Measurements from ENCODE around the gene SLC38A7. TPM values are rescaled to one million over a fixed set of nuclear protein-coding genes. Genes with fewer than 3 reads are reported as not detected.

The SLC38A7 gene
- total and polyA plus RNA-seq, 2 experiments from 2014 or later, result 16.1 to 19.2 TPM

GRCh38 chr16:58717994-58718393 lies 33.4 kb upstream of the SLC38A7 start:
- H3K9me3 ChIP-seq (ENCODE audit: low read depth), result no peaks in the 10 kb centered on the region
- H3K4me2 ChIP-seq (ENCODE audit: unreplicated experiment), result no peak overlapping the region
- no peaks in the 10 kb centered on the region for H3F3A ChIP-seq (ENCODE audit: insufficient read depth)
- no peak overlapping the region for H3K27ac ChIP-seq
- no peak overlapping the region for H3K9ac ChIP-seq
- no peaks in the 10 kb centered on the region for H4K20me1 ChIP-seq (ENCODE audit: insufficient read depth)
- in situ Hi-C loops (cut with MboI), result no loop called here
- H2AFZ ChIP-seq, result no peak overlapping the region
- H3K4me1 ChIP-seq (ENCODE audit: insufficient read depth), result no peaks in the 10 kb centered on the region
- WGBS, 2 experiments (ENCODE audit: low coverage in 1 of 2, low lambda C conversion rate in 2 of 2, missing lambda C conversion rate in 2 of 2), result 95 to 96% methylated on average over 13 of the region's 13 CpGs
- no peak overlapping the region for H3K4me3 ChIP-seq
- peaks cover 33% of the 10 kb centered on the region for H3K36me3 ChIP-seq (ENCODE audit: low read depth)
- no peaks in the 10 kb centered on the region for H3K9me2 ChIP-seq (ENCODE audit: insufficient read depth)
- no peaks in the 10 kb centered on the region for H3K27me3 ChIP-seq (replicated peaks; ENCODE audit: insufficient read depth)
- TF ChIP-seq EZH2phosphoT487 (IDR thresholded peaks at IDR 0.05; ENCODE audit: insufficient read depth, low read depth), result no peak
- TF ChIP-seq EZH2 (IDR thresholded peaks at IDR 0.05; ENCODE audit: insufficient read depth, poor library complexity, severe bottlenecking), result no peak
- no peaks in the 10 kb centered on the region for H3K79me2 ChIP-seq (ENCODE audit: insufficient read depth)
- no peak for DNase-seq

DNA sequence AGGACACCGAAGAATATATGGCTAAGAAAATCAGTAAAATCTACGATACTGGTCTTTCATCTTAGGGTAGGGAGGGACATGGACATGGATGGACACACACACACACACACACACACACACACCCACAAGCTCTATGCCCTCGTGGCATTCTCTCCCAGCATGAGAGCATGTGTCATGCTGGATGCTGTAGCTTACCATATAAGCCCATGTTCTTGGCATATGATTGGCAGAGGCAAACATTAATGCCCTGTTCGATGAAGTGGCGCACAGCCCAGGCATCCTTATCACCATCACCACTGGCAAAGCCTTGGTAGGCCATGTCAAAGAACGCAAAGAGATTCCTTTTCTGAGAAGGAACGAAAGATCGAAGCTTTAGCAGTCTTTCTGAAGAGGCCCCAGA lies 31.9 kb upstream of the SLC38A7 start:
- Histone ChIP-seq H3K36me3 (ENCODE audit: low read depth) (peaks cover 37% of the 10 kb centered on the region), H3F3A (ENCODE audit: insufficient read depth) (no peaks in the 10 kb centered on the region)

DNA sequence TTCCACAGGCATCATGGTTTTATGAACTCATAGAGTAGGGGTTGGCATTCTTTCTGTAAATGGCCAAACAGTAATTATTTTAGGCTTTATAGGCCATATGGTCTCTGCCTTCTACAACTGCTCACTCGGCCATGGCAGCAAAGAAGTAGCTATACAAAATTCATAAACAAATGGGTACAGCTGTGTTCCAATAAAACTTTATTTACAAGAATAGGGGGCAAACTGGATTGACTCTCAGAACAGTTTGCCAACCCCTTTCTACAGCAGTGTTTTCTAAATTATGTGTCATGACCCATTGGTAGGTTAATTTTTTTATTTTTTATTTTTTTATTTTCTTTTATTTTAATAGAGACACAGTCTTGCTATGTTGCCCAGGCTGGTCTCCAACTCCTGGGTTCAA lies 29.2 kb upstream of the SLC38A7 start:
- Histone ChIP-seq H3K36me3 (ENCODE audit: low read depth) (peaks cover 32% of the 10 kb centered on the region; the same call in 1 of the 2 replicates), H3K4me3 (no peak overlapping the region), H3K4me2 (ENCODE audit: unreplicated experiment) (no peak overlapping the region), H3K27ac (no peak overlapping the region), H3K9me3 (ENCODE audit: low read depth) (no peaks in the 10 kb centered on the region), H3F3A (ENCODE audit: insufficient read depth) (no peaks in the 10 kb centered on the region), H2AFZ (no peak overlapping the region), H3K27me3 (replicated peaks; ENCODE audit: insufficient read depth) (no peaks in the 10 kb centered on the region), H3K79me2 (ENCODE audit: insufficient read depth) (no peaks in the 10 kb centered on the region), H4K20me1 (ENCODE audit: insufficient read depth) (no peaks in the 10 kb centered on the region), H3K9ac (no peak overlapping the region), H3K4me1 (ENCODE audit: insufficient read depth) (no peaks in the 10 kb centered on the region), H3K9me2 (ENCODE audit: insufficient read depth) (no peaks in the 10 kb centered on the region)
- WGBS, 2 experiments (ENCODE audit: low coverage in 1 of 2, low lambda C conversion rate in 2 of 2, missing lambda C conversion rate in 2 of 2), result 100% methylated on average over 1 of the region's 1 CpG
- in situ Hi-C loops (cut with MboI), result no loop called here
- TF ChIP-seq EZH2 (IDR thresholded peaks at IDR 0.05; ENCODE audit: insufficient read depth, poor library complexity, severe bottlenecking) (no peak), EZH2phosphoT487 (IDR thresholded peaks at IDR 0.05; ENCODE audit: insufficient read depth, low read depth) (no peak)
- no peak for DNase-seq

More for the DNA sequence above, 31.9 kb upstream of the SLC38A7 start:
- in situ Hi-C loops (cut with MboI), result no loop called here
- no peak for DNase-seq
- no peak for TF ChIP-seq EZH2 (IDR thresholded peaks at IDR 0.05; ENCODE audit: insufficient read depth, poor library complexity, severe bottlenecking)
- Histone ChIP-seq H3K4me2 (ENCODE audit: unreplicated experiment) (no peak overlapping the region), H3K9me3 (ENCODE audit: low read depth) (no peaks in the 10 kb centered on the region), H3K4me3 (no peak overlapping the region), H3K27me3 (replicated peaks; ENCODE audit: insufficient read depth) (no peaks in the 10 kb centered on the region), H3K27ac (no peak overlapping the region), H2AFZ (no peak overlapping the region), H3K79me2 (ENCODE audit: insufficient read depth) (no peaks in the 10 kb centered on the region), H4K20me1 (ENCODE audit: insufficient read depth) (no peaks in the 10 kb centered on the region), H3K4me1 (ENCODE audit: insufficient read depth) (no peaks in the 10 kb centered on the region), H3K9me2 (ENCODE audit: insufficient read depth) (no peaks in the 10 kb centered on the region), H3K9ac (no peak overlapping the region)
- WGBS, 2 experiments (ENCODE audit: low coverage in 1 of 2, low lambda C conversion rate in 2 of 2, missing lambda C conversion rate in 2 of 2), result 94 to 98% methylated on average over 8 of the region's 8 CpGs

DNA sequence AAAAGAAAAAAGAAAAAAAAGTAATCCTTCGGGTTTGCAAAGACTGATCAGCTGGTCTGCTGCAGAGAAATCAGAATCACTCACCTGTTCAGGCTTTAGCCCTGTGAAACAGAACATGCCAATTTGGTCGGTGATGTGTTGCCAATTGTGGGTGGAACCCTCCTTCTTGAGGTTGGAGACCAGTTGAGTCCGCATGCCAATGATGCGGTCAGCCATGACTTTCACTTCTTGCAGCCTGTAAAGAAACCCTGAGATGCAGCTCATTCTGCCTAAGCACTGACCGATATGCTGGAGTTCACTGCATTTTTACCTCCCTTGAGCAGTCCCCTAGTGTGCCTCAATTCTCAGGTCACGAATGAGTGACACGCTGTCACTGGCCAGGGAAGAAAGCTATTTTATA lies 24.8 kb upstream of the SLC38A7 start:
- 93% methylated on average over 7 of the region's 7 CpGs for WGBS, 2 experiments (ENCODE audit: low coverage in 1 of 2, low lambda C conversion rate in 2 of 2, missing lambda C conversion rate in 2 of 2)
- Histone ChIP-seq H3K4me2 (ENCODE audit: unreplicated experiment) (no peak overlapping the region), H3K79me2 (ENCODE audit: insufficient read depth) (no peaks in the 10 kb centered on the region), H3K4me1 (ENCODE audit: insufficient read depth) (no peaks in the 10 kb centered on the region), H3K9me3 (ENCODE audit: low read depth) (no peaks in the 10 kb centered on the region), H2AFZ (no peak overlapping the region), H3K4me3 (no peak overlapping the region), H4K20me1 (ENCODE audit: insufficient read depth) (no peaks in the 10 kb centered on the region), H3F3A (ENCODE audit: insufficient read depth) (no peaks in the 10 kb centered on the region), H3K9me2 (ENCODE audit: insufficient read depth) (no peaks in the 10 kb centered on the region), H3K9ac (no peak overlapping the region), H3K36me3 (ENCODE audit: low read depth) (peaks cover 27% of the 10 kb centered on the region; the same call in 1 of the 2 replicates), H3K27me3 (replicated peaks; ENCODE audit: insufficient read depth) (no peaks in the 10 kb centered on the region), H3K27ac (no peak overlapping the region)
- TF ChIP-seq EZH2phosphoT487 (IDR thresholded peaks at IDR 0.05; ENCODE audit: insufficient read depth, low read depth), result no peak
- no peak for TF ChIP-seq EZH2 (IDR thresholded peaks at IDR 0.05; ENCODE audit: insufficient read depth, poor library complexity, severe bottlenecking)
- in situ Hi-C loops (cut with MboI), result no loop called here
- no peak for DNase-seq

DNA sequence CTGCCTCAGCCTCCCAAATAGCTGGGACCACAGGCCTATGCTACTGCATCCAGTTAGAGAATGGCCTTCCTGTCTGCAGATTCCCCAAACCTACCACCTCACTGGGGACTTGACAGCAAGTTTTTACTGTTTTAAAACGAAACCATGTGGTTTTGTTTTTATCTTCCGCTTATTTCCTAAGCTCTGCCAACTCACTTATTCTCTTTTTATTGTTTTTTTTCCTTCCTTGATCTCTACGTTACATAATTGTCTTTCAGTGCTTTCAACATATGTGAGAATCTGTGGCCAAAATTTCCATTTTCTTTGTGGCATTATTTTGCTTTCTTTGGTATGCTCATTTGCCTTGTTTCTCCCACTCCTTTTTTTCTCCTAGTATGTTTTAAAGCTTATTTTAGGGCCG lies 14.6 kb upstream of the SLC38A7 start:
- DNase-seq, result no peak
- Histone ChIP-seq H3K4me1 (ENCODE audit: insufficient read depth) (no peaks in the 10 kb centered on the region), H3K27ac (no peak overlapping the region), H4K20me1 (ENCODE audit: insufficient read depth) (no peaks in the 10 kb centered on the region), H3K9me3 (ENCODE audit: low read depth) (no peaks in the 10 kb centered on the region), H3F3A (ENCODE audit: insufficient read depth) (no peaks in the 10 kb centered on the region), H3K4me3 (no peak overlapping the region), H3K4me2 (ENCODE audit: unreplicated experiment) (no peak overlapping the region), H3K79me2 (ENCODE audit: insufficient read depth) (no peaks in the 10 kb centered on the region), H2AFZ (no peak overlapping the region), H3K9ac (no peak overlapping the region), H3K27me3 (replicated peaks; ENCODE audit: insufficient read depth) (no peaks in the 10 kb centered on the region), H3K36me3 (ENCODE audit: low read depth) (no peaks in the 10 kb centered on the region), H3K9me2 (ENCODE audit: insufficient read depth) (no peaks in the 10 kb centered on the region)
- in situ Hi-C loops (cut with MboI), result no loop called here
- TF ChIP-seq EZH2phosphoT487 (IDR thresholded peaks at IDR 0.05; ENCODE audit: insufficient read depth, low read depth), result no peak
- TF ChIP-seq EZH2 (IDR thresholded peaks at IDR 0.05; ENCODE audit: insufficient read depth, poor library complexity, severe bottlenecking), result no peak
- 43 to 46% methylated on average over 4 of the region's 4 CpGs for WGBS, 2 experiments (ENCODE audit: low coverage in 1 of 2, low lambda C conversion rate in 2 of 2, missing lambda C conversion rate in 2 of 2)
